ENCODE measurements around the gene RP9. TPM values are rescaled to one million over a fixed set of nuclear protein-coding genes. Genes with fewer than 3 reads are reported as not detected.

The RP9 gene
- total and polyA plus RNA-seq, 9 of the 15 experiments (the other 6 are each of a cell fraction or from before 2014, with no cell fraction given), result 10.7 to 44.8 (median 33.4) TPM

- TF ChIP-seq MNT (conservative IDR thresholded peaks at IDR 0.05) (0 out of 4 replicates have a peak, but pooled peaks have one; percentile 20 to 63), FOXA1 (IDR thresholded peaks at IDR 0.05; ENCODE audit: borderline replicate concordance) (no peak), ELF4 (CRISPR knock-in tag; IDR thresholded peaks at IDR 0.05) (no peak), SLC30A9 (CRISPR knock-in tag; IDR thresholded peaks at IDR 0.05) (no peak), SMC3 (conservative IDR thresholded peaks at IDR 0.05; ENCODE audit: insufficient read depth, low read depth, low read length) (no peak), NCOA1 (IDR thresholded peaks at IDR 0.05; ENCODE audit: low read depth) (no peak), RAD51 (IDR thresholded peaks at IDR 0.05; ENCODE audit: borderline replicate concordance, low read depth) (no peak), ATF6 (CRISPR knock-in tag; IDR thresholded peaks at IDR 0.05) (peak; percentile 82; the same call in 1 of the 2 replicates), HINFP (tag; conservative IDR thresholded peaks at IDR 0.05; ENCODE audit: low read depth) (no peak), TBL1XR1 (IDR thresholded peaks at IDR 0.05; ENCODE audit: low read length in 2 of 2) (no peak), THAP7 (CRISPR knock-in tag; IDR thresholded peaks at IDR 0.05) (no peak), PML (IDR thresholded peaks at IDR 0.05; ENCODE audit: low read length) (peak; percentile 42; the same call in 1 of the 2 replicates)
These were observed 47.0 kb downstream of the RP9 start, which contains the start of gene NT5C3A (continued) for GRCh38 chr7:33062023-33062781.
